Measurements from ENCODE around the gene KRT9. TPM values are rescaled to one million over a fixed set of nuclear protein-coding genes. Genes with fewer than 3 reads are reported as not detected.

The KRT9 gene
- total RNA-seq, 1 experiment from 2014 or later, result not detected

- Histone ChIP-seq H3K27me3 (replicated peaks; ENCODE audit: insufficient read depth, low read depth, low read length, poor library complexity) (no peaks in the 10 kb centered on the region), H3K27ac (ENCODE audit: low read depth, low read length, poor library complexity, severe bottlenecking) (no peak overlapping the region), H3K9me3 (ENCODE audit: low read depth, low read length, poor library complexity, severe bottlenecking) (no peaks in the 10 kb centered on the region), H3K4me3 (ENCODE audit: low read depth, low read length, poor library complexity, severe bottlenecking) (no peak overlapping the region), H3K4me1 (ENCODE audit: insufficient read depth, low read length, poor library complexity, severe bottlenecking) (no peaks in the 10 kb centered on the region), H3K36me3 (ENCODE audit: insufficient read depth, low read length, poor library complexity, severe bottlenecking) (no peaks in the 10 kb centered on the region)
- TF ChIP-seq CTCF (conservative IDR thresholded peaks at IDR 0.05; ENCODE audit: low read depth, low read length), result no peak
- TF ChIP-seq EZH2 (IDR thresholded peaks at IDR 0.05; ENCODE audit: borderline replicate concordance, low read depth, low read length, poor library complexity, severe bottlenecking), result no peak
- POLR2A ChIA-PET (ENCODE audit: low non-redundant PET), result no interaction called here
- no peak for DNase-seq (ENCODE audit: low spot score)
- no TSS peak for BruUV-seq (replicated peaks)
- CTCF ChIA-PET, result interaction anchor here (3.8 kb wide), 1 partner anchor 116 kb away, joined by 34 read pairs; no protein-coding TSS in a partner anchor
- intact Hi-C loops (cut with micrococcal nuclease; ENCODE audit: unreplicated experiment), result loop anchor here (5.0 kb wide), 1 partner anchor 745 kb away; no protein-coding TSS in a partner anchor
Observed at GRCh38 chr17:41547378-41547841, 24.4 kb downstream of the KRT9 start.

GRCh38 chr17:41546819-41547218 is 25.0 kb downstream of the KRT9 start:
- Histone ChIP-seq H3K27ac (ENCODE audit: low read depth, low read length, poor library complexity, severe bottlenecking) (no peak overlapping the region), H3K36me3 (ENCODE audit: insufficient read depth, low read length, poor library complexity, severe bottlenecking) (no peaks in the 10 kb centered on the region), H3K4me1 (ENCODE audit: insufficient read depth, low read length, poor library complexity, severe bottlenecking) (no peaks in the 10 kb centered on the region), H3K4me3 (ENCODE audit: low read depth, low read length, poor library complexity, severe bottlenecking) (no peak overlapping the region), H3K27me3 (replicated peaks; ENCODE audit: insufficient read depth, low read depth, low read length, poor library complexity) (no peaks in the 10 kb centered on the region), H3K9me3 (ENCODE audit: low read depth, low read length, poor library complexity, severe bottlenecking) (no peaks in the 10 kb centered on the region)
- intact Hi-C loops (cut with micrococcal nuclease; ENCODE audit: unreplicated experiment), result loop anchor here (5.0 kb wide), 1 partner anchor 745 kb away; no protein-coding TSS in a partner anchor
- no peak for TF ChIP-seq CTCF (conservative IDR thresholded peaks at IDR 0.05; ENCODE audit: low read depth, low read length)
- TF ChIP-seq EZH2 (IDR thresholded peaks at IDR 0.05; ENCODE audit: borderline replicate concordance, low read depth, low read length, poor library complexity, severe bottlenecking), result no peak
- no TSS peak for BruUV-seq (replicated peaks)
- ChIA-PET POLR2A (ENCODE audit: low non-redundant PET) (no interaction called here), CTCF (no interaction called here)
- DNase-seq (ENCODE audit: low spot score), result no peak

GRCh38 chr17:41545829-41546410 is 25.9 kb downstream of the KRT9 start:
- Histone ChIP-seq H3K27me3 (replicated peaks; ENCODE audit: insufficient read depth, low read depth, low read length, poor library complexity) (no peaks in the 10 kb centered on the region), H3K4me3 (ENCODE audit: low read depth, low read length, poor library complexity, severe bottlenecking) (no peak overlapping the region), H3K36me3 (ENCODE audit: insufficient read depth, low read length, poor library complexity, severe bottlenecking) (no peaks in the 10 kb centered on the region), H3K4me1 (ENCODE audit: insufficient read depth, low read length, poor library complexity, severe bottlenecking) (no peaks in the 10 kb centered on the region), H3K27ac (ENCODE audit: low read depth, low read length, poor library complexity, severe bottlenecking) (no peak overlapping the region), H3K9me3 (ENCODE audit: low read depth, low read length, poor library complexity, severe bottlenecking) (no peaks in the 10 kb centered on the region)
- CTCF ChIA-PET, result interaction anchor here (0.6 kb wide), 1 partner anchor 64 kb away, joined by 3 read pairs; no protein-coding TSS in a partner anchor
- BruUV-seq (replicated peaks), result no TSS peak
- intact Hi-C loops (cut with micrococcal nuclease; ENCODE audit: unreplicated experiment), result loop anchor here (5.0 kb wide), 1 partner anchor 744 kb away; no protein-coding TSS in a partner anchor
- DNase-seq (ENCODE audit: low spot score), result no peak
- TF ChIP-seq EZH2 (IDR thresholded peaks at IDR 0.05; ENCODE audit: borderline replicate concordance, low read depth, low read length, poor library complexity, severe bottlenecking) (no peak), CTCF (conservative IDR thresholded peaks at IDR 0.05; ENCODE audit: low read depth, low read length) (no peak)
- POLR2A ChIA-PET (ENCODE audit: low non-redundant PET), result no interaction called here
